Stomach (tissue), 4 donors: Measurements from ENCODE around the gene ACP2.

ENCODE experiments used
- CTCF ChIP-seq, 7 experiments: fragments of 450-650 bp in 4 of 7; fragments of 200-600 bp in 3 of 7; sonication (generic) in 3 of 7; IDR thresholded peaks; one replicate each; pipeline ENCODE4 v1.5.1; 2016 to 2019; ENCODE audit warnings: antibody characterized with exemption in 7 of 7, control low read depth in 2 of 7, mild to moderate bottlenecking in 1 of 7
- EP300 ChIP-seq: sonication (generic); formaldehyde crosslinking; IDR thresholded peaks from one replicate; pipeline ENCODE4 v1.6.1; 2017; ENCODE audit warnings: antibody characterized with exemption
- POLR2A ChIP-seq, 4 donors: fragments of 450-650 bp; IDR thresholded peaks; one replicate each; pipeline ENCODE4 v1.6.1; 2016; ENCODE audit warnings: antibody characterized with exemption in 4 of 4, control low read depth in 2 of 4, mild to moderate bottlenecking in 1 of 4, moderate library complexity in 1 of 4
- POLR2AphosphoS5 ChIP-seq, 3 donors: sonication (generic); formaldehyde crosslinking; IDR thresholded peaks; one replicate each; pipeline ENCODE4 v1.6.1; 2016; ENCODE audit warnings: antibody characterized with exemption in 3 of 3

- TF ChIP-seq CTCF (IDR thresholded peaks at IDR 0.05): peak in 2 of 7 experiments; percentile 25 to 26
- TF ChIP-seq POLR2A (IDR thresholded peaks at IDR 0.05): no peak
- TF ChIP-seq POLR2AphosphoS5 (IDR thresholded peaks at IDR 0.05): peak in 2 of 3 donors; percentile 18 to 39
- TF ChIP-seq EP300: peak; percentile 27
Measured at GRCh38 chr11:47269002-47269828, 20.6 kb upstream of the ACP2 start.
